Retinal pigment epithelial cell (primary cell): ENCODE data around the gene OR52R1.
"Not testable (repeated sequence)": the region's sequence is repeated elsewhere in the genome, so short reads cannot be mapped to it uniquely, and the experiment has no call there.

Experiments used
- DNase-seq: peaks from one replicate; pipeline ENCODE4 v3.0.0-alpha.2; 2010; ENCODE audit warnings: low read depth
- H3K4me3 ChIP-seq: 2 replicates; pipeline ENCODE4 v1.5.1; 2011; ENCODE audit warnings: mild to moderate bottlenecking, low read length, control low read depth, moderate library complexity
- TF ChIP-seq, protein P1 (sequence below): conservative IDR thresholded peaks from 2 replicates; pipeline ENCODE4 v1.5.1; 2011; ENCODE audit warnings: low read depth, low read length, control low read depth, inconsistent platforms

Gene OR52R1

DNA sequence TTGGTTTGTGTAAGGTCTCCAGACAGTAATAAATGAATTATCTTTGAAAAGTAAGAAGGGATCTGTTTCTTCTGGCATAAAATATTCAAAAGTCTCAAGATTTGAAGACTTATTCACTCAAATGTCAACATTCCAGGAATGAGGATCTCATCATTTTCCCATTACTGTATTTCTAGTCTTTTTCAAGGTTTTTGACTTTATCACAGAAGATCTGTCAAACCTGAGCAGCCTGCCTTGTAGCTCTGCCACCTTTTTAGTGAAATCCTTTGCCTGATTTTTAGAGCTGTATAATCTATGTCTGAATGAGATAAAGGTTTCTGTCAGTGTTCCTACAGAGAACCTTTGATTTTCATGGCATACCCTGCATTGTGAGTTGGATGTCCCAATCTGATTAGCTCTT is 21.0 kb upstream of the OR52R1 start:
- TF ChIP-seq, protein P1, sequence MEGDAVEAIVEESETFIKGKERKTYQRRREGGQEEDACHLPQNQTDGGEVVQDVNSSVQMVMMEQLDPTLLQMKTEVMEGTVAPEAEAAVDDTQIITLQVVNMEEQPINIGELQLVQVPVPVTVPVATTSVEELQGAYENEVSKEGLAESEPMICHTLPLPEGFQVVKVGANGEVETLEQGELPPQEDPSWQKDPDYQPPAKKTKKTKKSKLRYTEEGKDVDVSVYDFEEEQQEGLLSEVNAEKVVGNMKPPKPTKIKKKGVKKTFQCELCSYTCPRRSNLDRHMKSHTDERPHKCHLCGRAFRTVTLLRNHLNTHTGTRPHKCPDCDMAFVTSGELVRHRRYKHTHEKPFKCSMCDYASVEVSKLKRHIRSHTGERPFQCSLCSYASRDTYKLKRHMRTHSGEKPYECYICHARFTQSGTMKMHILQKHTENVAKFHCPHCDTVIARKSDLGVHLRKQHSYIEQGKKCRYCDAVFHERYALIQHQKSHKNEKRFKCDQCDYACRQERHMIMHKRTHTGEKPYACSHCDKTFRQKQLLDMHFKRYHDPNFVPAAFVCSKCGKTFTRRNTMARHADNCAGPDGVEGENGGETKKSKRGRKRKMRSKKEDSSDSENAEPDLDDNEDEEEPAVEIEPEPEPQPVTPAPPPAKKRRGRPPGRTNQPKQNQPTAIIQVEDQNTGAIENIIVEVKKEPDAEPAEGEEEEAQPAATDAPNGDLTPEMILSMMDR = no peak
- H3K4me3 ChIP-seq = no peak overlapping the region
- DNase-seq = no peak

DNA sequence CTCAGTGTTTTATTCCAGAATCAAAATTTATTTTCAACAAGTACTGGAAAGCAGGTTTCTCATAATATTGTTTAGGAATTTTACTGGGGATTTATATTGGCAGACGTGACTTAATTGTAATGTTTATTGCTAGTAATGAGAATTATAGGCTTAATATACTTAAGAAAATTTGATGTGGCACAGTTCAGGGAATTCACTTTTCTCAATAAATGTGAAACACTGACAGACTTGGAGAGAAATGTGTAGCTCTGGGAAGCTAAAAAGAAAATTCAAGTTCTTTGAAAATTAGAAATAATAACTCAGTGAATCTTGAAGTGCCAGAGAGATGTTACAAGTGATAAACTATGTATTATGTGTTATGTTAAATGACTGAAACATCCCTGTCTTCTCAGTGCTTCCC is 16.8 kb upstream of the OR52R1 start, which contains the start of gene OR51F2:
Gene OR51F2, plus strand, starts transcription at position 301 of the 400 bp plus-strand sequence. CDS start 101 bp downstream, outside the sequence.
- no peak within 1 kb of the TSS for H3K4me3 ChIP-seq
- no peak for DNase-seq
- TF ChIP-seq, protein P1 = no peak

DNA sequence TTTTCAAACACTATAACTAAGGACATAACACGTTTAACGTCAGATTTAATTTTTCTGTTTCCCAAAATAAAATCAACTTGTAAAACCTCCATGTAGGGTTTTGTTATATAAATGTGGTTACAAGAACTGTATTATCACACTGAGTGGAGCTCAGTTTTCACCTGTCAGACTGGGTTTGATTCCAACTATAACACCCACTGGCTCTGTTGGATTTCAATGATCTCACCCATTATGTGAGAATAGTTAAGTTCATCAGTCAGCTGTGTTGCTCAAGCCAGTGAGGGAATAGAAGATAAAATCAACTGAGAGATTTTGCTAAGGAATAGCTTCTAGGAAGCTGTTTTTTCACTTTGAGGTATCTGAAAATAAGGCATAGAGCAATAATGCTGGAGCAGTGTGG is 5.1 kb upstream of the OR52R1 start:
- no peak for DNase-seq

DNA sequence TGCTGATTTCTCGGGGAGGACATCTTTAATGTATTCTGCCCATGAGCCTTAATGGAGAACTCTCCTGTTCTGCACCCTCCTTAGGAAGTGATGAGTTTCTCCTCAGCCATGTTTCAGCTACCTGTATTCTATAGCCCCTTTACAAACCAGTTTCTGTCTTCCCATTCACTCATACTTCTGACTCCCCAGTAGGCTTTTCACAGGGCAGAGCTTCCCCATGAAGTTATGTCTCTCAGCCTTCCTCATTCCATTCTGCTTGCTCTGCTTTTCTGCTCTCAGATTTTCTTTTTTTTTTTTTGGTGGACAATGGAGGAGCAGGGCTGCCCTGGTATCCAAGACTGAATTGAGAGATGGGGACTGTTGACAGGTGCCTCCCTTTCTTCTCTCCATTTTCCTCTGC is 4.3 kb upstream of the OR52R1 start:
- no peak for DNase-seq
- TF ChIP-seq, protein P1 = no peak
- H3K4me3 ChIP-seq = no peak overlapping the region

More for the DNA sequence above, 5.1 kb upstream of the OR52R1 start:
- TF ChIP-seq, protein P1 = no peak
- H3K4me3 ChIP-seq = no peak overlapping the region

DNA sequence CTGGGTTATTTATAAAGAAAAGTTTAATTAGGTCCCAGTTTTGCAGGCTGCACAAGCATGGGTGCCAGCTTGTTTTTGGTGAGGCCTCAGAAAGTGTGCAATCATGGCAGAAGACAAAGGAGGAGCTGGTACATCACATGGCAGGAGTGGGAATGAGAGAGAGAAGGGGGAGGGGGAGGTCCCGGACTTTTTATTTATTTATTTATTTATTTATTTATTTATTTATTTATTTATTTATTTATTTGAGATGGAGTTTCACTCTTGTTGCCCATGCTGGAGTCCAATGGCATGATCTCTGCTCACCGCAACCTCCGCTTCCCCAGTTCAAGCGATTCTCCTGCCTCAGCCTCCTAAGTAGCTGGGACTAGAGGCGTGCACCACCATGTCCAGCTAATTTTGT is 2.9 kb downstream of the OR52R1 start:
- not testable (repeated sequence) for H3K4me3 ChIP-seq, DNase-seq

DNA sequence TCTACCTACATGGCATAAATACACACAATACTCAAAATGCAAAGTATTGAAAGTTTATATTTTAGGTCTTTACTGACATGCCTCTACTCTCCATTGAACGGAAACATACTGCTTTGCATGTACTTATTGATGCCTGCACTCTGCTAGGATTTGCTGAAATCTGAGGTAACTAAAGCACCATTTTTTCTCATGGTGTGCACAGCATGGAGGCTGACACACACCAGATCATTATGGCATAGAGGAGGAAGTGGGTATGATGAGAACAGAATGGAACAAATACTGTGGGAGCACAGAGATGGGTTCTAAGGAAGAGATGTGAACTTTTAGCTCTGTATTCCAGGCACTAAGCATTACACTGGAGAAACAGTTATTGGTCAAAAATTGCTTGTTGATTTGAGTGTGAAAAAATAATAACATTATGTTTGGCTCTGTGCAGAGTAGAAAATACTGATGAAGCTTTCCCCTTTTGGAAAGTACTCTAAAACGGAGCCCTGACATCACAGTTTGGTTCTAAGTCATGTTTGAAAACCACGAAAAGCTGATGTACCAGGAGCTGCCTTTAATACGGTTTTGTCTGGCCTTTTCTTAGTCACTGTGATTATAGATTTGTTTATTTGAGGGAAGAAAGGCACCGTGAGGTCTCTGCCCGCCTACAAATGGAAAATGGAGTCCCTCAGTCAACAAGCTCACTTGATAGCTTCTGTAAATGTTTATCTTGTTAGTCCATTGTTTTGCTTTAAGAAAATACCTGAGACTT is 5.6 kb downstream of the OR52R1 start:
- no peak for DNase-seq
- TF ChIP-seq, protein P1 = no peak
- no peak overlapping the region for H3K4me3 ChIP-seq

DNA sequence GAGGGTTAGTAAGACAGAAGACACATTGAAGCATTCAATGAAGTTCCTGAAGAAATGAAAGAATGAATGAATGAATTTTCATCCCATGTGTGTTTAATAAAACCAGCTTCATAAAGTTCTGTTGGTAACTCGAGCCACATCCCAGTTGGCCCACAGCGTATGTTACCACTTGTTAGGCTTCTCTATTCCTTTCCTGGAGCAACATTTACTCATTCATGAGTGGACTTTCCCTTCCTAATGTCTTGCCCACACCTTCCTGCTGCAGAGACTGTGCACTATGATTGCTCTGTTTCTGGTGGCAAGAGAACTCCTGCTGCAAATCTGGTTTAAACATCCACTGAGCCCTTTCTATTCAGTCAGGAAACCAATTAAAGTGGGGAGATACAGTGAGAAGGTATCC is 7.0 kb downstream of the OR52R1 start:
- no peak for DNase-seq
- H3K4me3 ChIP-seq = no peak overlapping the region
- TF ChIP-seq, protein P1 = no peak
